HepG2 (cell line): Measurements from ENCODE around the gene LIMD2.

Experiments used
- BRCA1 ChIP-seq: sonication (generic); formaldehyde crosslinking; IDR thresholded peaks from 2 replicates; pipeline ENCODE4 v1.4.0; 2020; ENCODE audit warnings: missing genetic modification reagents
- GATAD1 ChIP-seq: IDR thresholded peaks from 2 replicates; pipeline ENCODE4 v1.6.1; 2016; ENCODE audit warnings: missing genetic modification reagents, missing compliant biosample characterization
- NCOA5 ChIP-seq: sonication (generic); formaldehyde crosslinking; IDR thresholded peaks from 2 replicates; pipeline ENCODE4 v1.4.0; 2020; ENCODE audit warnings: missing genetic modification reagents
- POLR2A ChIP-seq, 2 experiments: IDR thresholded peaks; 2 replicates each; pipeline ENCODE4 v1.6.1; 2011; ENCODE audit warnings: low read depth in 2 of 2, low read length in 2 of 2, mild to moderate bottlenecking in 1 of 2, moderate library complexity in 1 of 2; ENCODE audit not compliant: insufficient read depth in 1 of 2
- SP1 ChIP-seq, 2 experiments: fragments of 450-650 bp in 1 of 2; sonication (generic) in 1 of 2; formaldehyde crosslinking in 1 of 2; IDR thresholded peaks; 2 replicates each; pipeline versions ENCODE4 v1.4.0 to v1.6.1; 2016 to 2020; ENCODE audit warnings: missing genetic modification reagents in 1 of 2
- SSRP1 ChIP-seq: IDR thresholded peaks from 2 replicates; pipeline ENCODE4 v1.6.1; 2016; ENCODE audit warnings: control low read depth
- ZNF225 ChIP-seq: sonication (generic); formaldehyde crosslinking; IDR thresholded peaks from 2 replicates; pipeline ENCODE4 v1.4.0; 2020; ENCODE audit warnings: mild to moderate bottlenecking, missing genetic modification reagents

- TF ChIP-seq SP1 (IDR thresholded peaks at IDR 0.05) (no peak), SP1 (CRISPR knock-in tag; IDR thresholded peaks at IDR 0.05) (no peak), GATAD1 (CRISPR knock-in tag) (no peak), NCOA5 (no peak), SSRP1 (no peak), POLR2A (IDR thresholded peaks at IDR 0.05; ENCODE audit: insufficient read depth in 1 of 2, low read depth in 2 of 2, low read length in 2 of 2) (no peak), ZNF225 (CRISPR knock-in tag) (no peak), BRCA1 (CRISPR knock-in tag) (no peak)
Observed at GRCh38 chr17:63693411-63694113, 6.4 kb downstream of the LIMD2 start.
